Activated naive CD4-positive, alpha-beta T cell treated with anti-CD3 and anti-CD28 coated beads for 36 hours (primary cell): ENCODE results near the gene RAD51C. TPM values are rescaled to one million over a fixed set of nuclear protein-coding genes. Genes with fewer than 3 reads are reported as not detected.
"Not testable (repeated sequence)": the region's sequence is repeated elsewhere in the genome, so short reads cannot be mapped to it uniquely, and the experiment has no call there.

Experiments used
- CTCF ChIA-PET: fragments of 350-600 bp; sonication (Branson Sonifier 250); formaldehyde crosslinking; loops from one replicate; lab custom pipeline; 2021; ENCODE audit warnings: antibody characterized with exemption; lab: Charles Lee
- DNase-seq: peaks from one replicate; pipeline ENCODE4 v3.0.0-alpha.2; 2020
- H3K27ac Mint-ChIP-seq: one replicate; pipeline ENCODE4 v1.8.0; 2021; ENCODE audit warnings: mild to moderate bottlenecking, mixed read lengths
- H3K27me3 Mint-ChIP-seq: one replicate; pipeline ENCODE4 v1.8.0; 2021; ENCODE audit warnings: low read depth, mixed read lengths
- H3K36me3 Mint-ChIP-seq: one replicate; pipeline ENCODE4 v1.8.0; 2021; ENCODE audit warnings: low read depth, mixed read lengths
- H3K4me1 Mint-ChIP-seq: one replicate; pipeline ENCODE4 v1.8.0; 2021; ENCODE audit warnings: low read depth, mixed read lengths
- H3K4me3 Mint-ChIP-seq: one replicate; pipeline ENCODE4 v1.8.0; 2021; ENCODE audit warnings: mild to moderate bottlenecking, moderate library complexity, mixed read lengths
- H3K9me3 Mint-ChIP-seq: one replicate; pipeline ENCODE4 v1.8.0; 2021; ENCODE audit warnings: mixed read lengths
- intact Hi-C: fragments of 100-400 bp; cut with micrococcal nuclease; formaldehyde crosslinking; loops from one replicate; pipeline ENCODE4 v1.15.1; 2023
- total RNA-seq, 2 experiments: library from RNA; stranded (reverse); gene quantifications; one replicate each; pipeline ENCODE4 v1.2.3, GENCODE V29; 2021

RAD51C gene
- total RNA-seq = 10 to 100 TPM; 57.7 to 64.6 TPM

DNA sequence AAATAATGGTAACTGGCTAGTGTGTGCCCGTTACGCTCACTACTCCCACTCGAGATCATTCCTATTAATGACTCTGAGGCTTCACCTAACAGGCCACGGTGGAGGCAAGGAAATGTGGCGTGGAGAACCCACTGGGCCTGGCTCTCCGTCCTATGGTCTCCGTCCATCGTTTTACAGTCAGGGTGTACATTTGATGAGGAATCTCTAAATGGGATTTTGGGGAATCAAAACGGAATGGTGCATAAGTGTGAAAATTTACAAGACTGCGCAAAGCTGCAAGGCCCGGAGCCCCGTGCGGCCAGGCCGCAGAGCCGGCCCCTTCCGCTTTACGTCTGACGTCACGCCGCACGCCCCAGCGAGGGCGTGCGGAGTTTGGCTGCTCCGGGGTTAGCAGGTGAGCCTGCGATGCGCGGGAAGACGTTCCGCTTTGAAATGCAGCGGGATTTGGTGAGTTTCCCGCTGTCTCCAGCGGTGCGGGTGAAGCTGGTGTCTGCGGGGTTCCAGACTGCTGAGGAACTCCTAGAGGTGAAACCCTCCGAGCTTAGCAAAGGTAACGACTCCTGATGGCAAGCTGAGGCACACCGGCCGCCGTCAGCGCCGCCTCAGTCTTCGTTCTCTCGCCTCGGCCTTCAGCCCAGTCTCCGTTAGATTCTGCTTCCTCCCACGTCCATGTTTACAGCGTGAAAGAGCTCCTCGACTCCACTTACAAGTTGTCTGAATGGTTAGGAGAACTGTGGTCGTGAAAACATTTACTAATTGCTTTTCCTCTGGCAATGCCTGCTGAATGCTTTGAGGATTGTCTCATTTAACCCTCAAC is at the start of gene RAD51C:
Gene RAD51C (plus strand): TSS at position 364 of the 817 bp plus-strand sequence. CDS start 42 bp downstream, at position 406.
- peak; percentile 92 for DNase-seq
- H3K4me1 Mint-ChIP-seq = peaks cover 31% of the 10 kb centered on the region
- H3K9me3 Mint-ChIP-seq = no peaks in the 10 kb centered on the region
- H3K36me3 Mint-ChIP-seq = peaks cover 22% of the 10 kb centered on the region
- intact Hi-C loops = loop anchor here (1.0 to 5.0 kb wide), 6 partner anchors 10 to 415 kb away; partner anchors contain the start of gene TRIM37
- no peaks in the 10 kb centered on the region for H3K27me3 Mint-ChIP-seq
- H3K27ac Mint-ChIP-seq = peak within 1 kb of the TSS; percentile 93
- CTCF ChIA-PET = interaction anchor here (0.7 to 1.6 kb wide), 7 partner anchors 19 to 315 kb away, joined by 3 to 7 read pairs (median 3); partner anchors contain the start of gene PPM1E
- peak within 1 kb of the TSS; percentile 91 for H3K4me3 Mint-ChIP-seq

DNA sequence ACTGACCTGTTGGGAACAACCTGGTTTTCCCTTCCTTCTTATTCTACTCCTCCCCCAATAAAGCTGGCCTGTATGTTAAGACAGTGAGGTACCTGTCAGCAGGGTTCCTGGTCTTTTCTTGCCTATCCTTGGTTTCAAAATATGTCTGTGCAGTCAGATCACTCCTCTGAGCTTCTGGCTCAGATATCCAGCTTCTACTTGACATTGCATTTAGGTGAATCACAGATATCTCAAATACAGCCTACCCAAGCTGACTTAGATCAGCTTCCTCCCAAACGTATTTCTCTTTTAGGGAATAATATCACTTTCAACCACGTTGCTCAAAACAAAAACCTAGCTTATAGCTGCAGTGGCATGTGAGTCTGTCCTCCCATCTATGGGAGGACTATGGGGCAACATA is 49.3 kb upstream of the RAD51C start:
- H3K4me3 Mint-ChIP-seq = no peak overlapping the region
- CTCF ChIA-PET = interaction anchor here (2.3 kb wide), 1 partner anchor 66 kb away, joined by 6 read pairs; no protein-coding TSS in a partner anchor

DNA sequence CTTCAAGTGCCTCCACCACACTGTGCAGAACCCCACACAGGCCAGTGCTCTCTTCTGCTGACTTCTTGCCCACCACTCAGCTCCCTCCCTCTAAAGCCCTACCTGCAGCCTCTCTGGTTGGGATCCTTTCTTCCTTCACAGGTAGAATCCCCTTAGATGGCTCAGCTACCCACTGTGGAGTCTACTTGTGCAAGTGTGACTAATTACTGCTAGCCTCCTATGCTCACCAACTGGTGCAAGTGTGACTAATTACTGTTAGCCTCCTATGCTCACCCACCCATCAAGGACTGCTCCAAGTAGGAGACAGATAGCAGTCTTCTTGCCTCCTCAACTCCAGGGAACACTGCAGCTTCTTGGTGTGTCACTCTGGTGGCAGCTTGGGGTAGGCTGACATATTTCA is 44.2 kb upstream of the RAD51C start:
- no peaks in the 10 kb centered on the region for H3K4me1 Mint-ChIP-seq
- DNase-seq = no peak
- CTCF ChIA-PET = no interaction called here
- no peaks in the 10 kb centered on the region for H3K9me3 Mint-ChIP-seq
- H3K36me3 Mint-ChIP-seq = no peaks in the 10 kb centered on the region
- no peaks in the 10 kb centered on the region for H3K27me3 Mint-ChIP-seq
- intact Hi-C loops = no loop called here
- H3K4me3 Mint-ChIP-seq = no peak overlapping the region
- H3K27ac Mint-ChIP-seq = no peak overlapping the region

More for the DNA sequence above, 49.3 kb upstream of the RAD51C start:
- no peaks in the 10 kb centered on the region for H3K27me3 Mint-ChIP-seq
- H3K36me3 Mint-ChIP-seq = no peaks in the 10 kb centered on the region
- intact Hi-C loops = no loop called here
- no peaks in the 10 kb centered on the region for H3K9me3 Mint-ChIP-seq
- no peaks in the 10 kb centered on the region for H3K4me1 Mint-ChIP-seq
- no peak for DNase-seq
- no peak overlapping the region for H3K27ac Mint-ChIP-seq

DNA sequence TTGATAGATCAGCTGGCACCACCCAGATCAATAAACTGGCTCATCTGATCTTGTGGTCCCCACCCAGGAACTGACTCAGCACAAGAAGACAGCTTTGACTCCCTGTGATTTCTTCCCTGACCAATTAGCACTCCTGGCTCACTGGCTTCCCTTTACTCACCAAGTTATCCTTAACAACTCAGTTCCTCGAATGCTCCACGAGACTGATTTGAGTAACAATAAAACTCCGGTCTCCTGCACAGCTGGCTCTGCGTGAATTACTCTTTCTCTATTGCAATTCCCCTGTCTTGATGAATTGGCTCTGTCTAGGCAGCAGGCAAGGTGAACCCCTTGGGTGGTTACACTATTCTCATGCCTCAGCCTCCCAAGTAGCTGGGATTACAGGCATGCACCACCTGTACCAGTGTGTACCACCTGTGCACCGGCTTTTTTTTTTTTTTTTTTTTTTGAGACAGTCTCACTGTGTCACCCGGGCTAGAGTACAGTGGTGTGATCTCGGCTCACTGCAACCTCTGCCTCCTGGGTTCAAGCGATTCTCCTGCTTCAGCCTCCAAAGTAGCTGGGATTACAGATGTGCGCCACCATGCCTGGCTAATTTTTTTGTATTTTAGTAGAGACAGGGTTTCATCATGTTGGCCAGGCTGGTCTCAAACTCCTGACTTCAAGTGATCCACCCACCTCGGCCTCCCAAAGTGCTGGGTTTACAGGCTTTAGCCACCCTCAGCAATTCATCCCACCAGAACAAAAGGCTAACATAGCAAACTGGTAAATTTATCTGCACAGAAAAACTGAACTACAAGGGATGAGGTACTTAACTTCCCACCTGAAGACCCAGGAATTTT is 34.2 kb upstream of the RAD51C start:
- CTCF ChIA-PET = interaction anchor here (0.7 kb wide), 1 partner anchor 139 kb away, joined by 3 read pairs; no protein-coding TSS in a partner anchor
- peak overlapping the region; percentile 98 for H3K27ac Mint-ChIP-seq
- not testable (repeated sequence) for H3K27me3 Mint-ChIP-seq, H3K9me3 Mint-ChIP-seq, H3K36me3 Mint-ChIP-seq
- H3K4me3 Mint-ChIP-seq = peak overlapping the region; percentile 69
- peaks cover 16% of the 10 kb centered on the region for H3K4me1 Mint-ChIP-seq
- DNase-seq = peak; percentile 49
- intact Hi-C loops = loop anchor here (2.0 kb wide), 4 partner anchors 45 to 651 kb away; partner anchors contain the start of genes PRR11, SKA2, SRSF1 and TRIM37

DNA sequence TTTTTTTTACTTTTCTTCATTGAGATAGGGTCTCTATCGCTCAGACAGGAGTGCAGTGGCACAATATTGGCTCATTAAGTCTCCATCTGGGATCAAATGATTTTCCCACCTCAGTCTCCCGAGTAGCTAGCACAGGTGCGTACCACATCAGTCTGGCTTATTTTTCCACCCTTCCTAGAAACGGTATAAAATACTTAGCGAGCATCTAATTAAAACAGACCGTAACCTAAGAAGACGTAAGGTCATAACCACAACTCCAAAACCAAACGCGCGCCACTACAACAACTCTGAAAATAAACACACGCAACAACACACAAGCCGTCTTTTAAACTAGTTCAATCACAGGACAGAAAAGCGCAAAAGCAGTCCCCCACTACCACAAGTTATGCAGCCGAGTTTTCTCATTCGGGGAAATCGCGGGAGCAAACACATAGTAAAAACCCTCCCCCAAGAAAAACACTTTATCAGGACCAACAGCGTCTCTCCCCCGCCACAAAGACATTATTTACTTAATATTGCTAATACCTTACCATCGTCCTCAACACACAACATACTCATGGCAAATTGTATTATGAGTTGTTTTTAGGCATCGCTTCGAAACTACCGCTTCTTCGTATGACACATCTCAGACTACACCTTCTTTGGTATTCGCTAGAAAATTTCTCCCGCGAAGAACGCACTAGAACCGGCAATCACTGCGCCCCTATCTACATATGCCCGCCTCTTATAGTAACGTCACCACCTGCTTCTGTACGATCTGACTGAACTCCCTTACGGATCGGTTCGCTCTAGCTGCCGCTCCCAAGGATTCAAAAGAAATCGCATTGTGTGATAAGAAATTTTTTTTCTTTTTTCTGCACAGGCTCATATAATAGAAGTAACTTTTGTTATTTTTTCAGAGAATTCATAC is 33.3 kb upstream of the RAD51C start:
- H3K4me3 Mint-ChIP-seq = peak overlapping the region; percentile 69
- H3K27ac Mint-ChIP-seq = peak overlapping the region; percentile 98
- H3K36me3 Mint-ChIP-seq = peaks cover 5% of the 10 kb centered on the region
- intact Hi-C loops = loop anchor here (1.0 to 2.0 kb wide), 8 partner anchors 28 to 652 kb away; partner anchors contain the start of genes PRR11, RAD51C, SKA2 and SRSF1
- peaks cover 8% of the 10 kb centered on the region for H3K27me3 Mint-ChIP-seq
- peaks cover 2% of the 10 kb centered on the region for H3K9me3 Mint-ChIP-seq
- CTCF ChIA-PET = interaction anchor here (0.7 kb wide), 1 partner anchor 140 kb away, joined by 3 read pairs; no protein-coding TSS in a partner anchor
- H3K4me1 Mint-ChIP-seq = peaks cover 16% of the 10 kb centered on the region
- DNase-seq = peak; percentile 88

DNA sequence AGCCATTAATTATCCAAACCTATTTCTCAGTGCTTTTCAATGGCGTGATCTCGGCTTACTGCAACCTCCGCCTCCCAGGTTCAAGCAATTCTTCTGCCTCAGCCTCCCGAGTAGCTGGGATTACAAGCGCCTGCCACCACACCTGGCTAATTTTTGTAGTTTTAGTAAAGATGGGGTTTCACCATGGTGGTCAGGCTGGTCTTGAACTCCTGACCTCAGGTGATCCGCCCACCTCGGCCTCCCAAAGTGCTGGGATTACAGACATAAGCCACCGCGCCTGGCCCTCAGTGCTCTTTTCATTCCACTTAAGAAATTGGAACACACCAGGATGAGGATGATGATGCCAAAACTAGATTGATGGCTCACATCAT is 32.7 kb upstream of the RAD51C start:
- H3K4me1 Mint-ChIP-seq = peaks cover 16% of the 10 kb centered on the region
- CTCF ChIA-PET = interaction anchor here (0.8 kb wide), 1 partner anchor 32 kb away, joined by 3 read pairs; the partner anchor contains the start of genes RAD51C and TEX14
- intact Hi-C loops = loop anchor here (1.0 to 2.0 kb wide), 8 partner anchors 28 to 653 kb away; partner anchors contain the start of genes PRR11, RAD51C, SKA2 and SRSF1

DNA sequence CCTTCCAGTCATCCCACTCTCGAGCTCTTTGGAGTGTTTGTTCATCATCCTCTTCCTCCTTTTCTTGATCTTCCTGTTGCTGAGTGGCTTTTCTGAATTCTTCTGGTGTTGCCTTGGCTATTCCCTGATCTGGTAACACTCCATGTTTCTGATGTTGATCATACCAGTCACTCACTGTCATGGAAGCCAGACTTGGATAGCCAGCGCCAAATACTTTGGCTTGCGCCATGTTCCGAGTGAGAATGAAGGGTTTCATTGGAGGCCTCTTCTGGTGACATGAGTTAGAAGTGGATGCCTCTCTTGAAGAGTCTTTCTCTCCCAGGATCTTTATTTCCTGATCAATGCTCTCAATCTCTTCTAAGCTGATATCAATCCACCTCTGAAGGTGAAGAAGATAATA is 31.8 kb upstream of the RAD51C start:
- Mint-ChIP-seq H3K9me3 (peaks cover 2% of the 10 kb centered on the region), H3K4me1 (peaks cover 16% of the 10 kb centered on the region), H3K4me3 (peak overlapping the region; percentile 14), H3K27me3 (peaks cover 10% of the 10 kb centered on the region), H3K27ac (no peak overlapping the region), H3K36me3 (peaks cover 5% of the 10 kb centered on the region)
- intact Hi-C loops = no loop called here
- CTCF ChIA-PET = interaction anchor here (0.8 kb wide), 1 partner anchor 31 kb away, joined by 3 read pairs; the partner anchor contains the start of genes RAD51C and TEX14
- DNase-seq = no peak

More for the DNA sequence above, 32.7 kb upstream of the RAD51C start:
- H3K36me3 Mint-ChIP-seq, H3K27me3 Mint-ChIP-seq, H3K9me3 Mint-ChIP-seq, DNase-seq: not testable (repeated sequence)
- Mint-ChIP-seq H3K4me3 (peak overlapping the region; percentile 69), H3K27ac (peak overlapping the region; percentile 98)

DNA sequence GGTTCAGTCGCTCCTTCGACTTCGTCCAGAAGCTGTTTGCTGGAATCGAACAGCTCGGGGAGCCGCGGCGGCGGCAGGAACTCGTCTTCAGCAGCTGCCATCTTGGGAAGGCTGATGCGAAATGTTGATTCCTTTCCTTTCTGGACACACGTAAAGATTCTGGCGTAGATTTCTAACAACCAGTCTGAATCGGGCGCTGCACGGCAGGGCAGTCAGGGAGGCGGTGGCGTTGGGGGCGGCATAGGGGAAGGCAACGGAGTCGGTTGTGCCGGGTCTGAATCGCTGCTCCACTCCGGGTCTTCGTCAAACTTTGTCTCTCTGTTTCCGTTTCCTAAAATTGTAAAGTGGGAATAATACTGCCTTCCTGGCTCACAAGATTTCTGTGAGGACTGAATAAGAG is 30.9 kb upstream of the RAD51C start:
- Mint-ChIP-seq H3K4me1 (peaks cover 17% of the 10 kb centered on the region), H3K27ac (no peak overlapping the region), H3K9me3 (peaks cover 2% of the 10 kb centered on the region), H3K36me3 (peaks cover 5% of the 10 kb centered on the region), H3K27me3 (peaks cover 12% of the 10 kb centered on the region), H3K4me3 (no peak overlapping the region)
- intact Hi-C loops = no loop called here
- no peak for DNase-seq
- CTCF ChIA-PET = interaction anchor here (1.0 kb wide), 1 partner anchor 75 kb away, joined by 3 read pairs; no protein-coding TSS in a partner anchor

DNA sequence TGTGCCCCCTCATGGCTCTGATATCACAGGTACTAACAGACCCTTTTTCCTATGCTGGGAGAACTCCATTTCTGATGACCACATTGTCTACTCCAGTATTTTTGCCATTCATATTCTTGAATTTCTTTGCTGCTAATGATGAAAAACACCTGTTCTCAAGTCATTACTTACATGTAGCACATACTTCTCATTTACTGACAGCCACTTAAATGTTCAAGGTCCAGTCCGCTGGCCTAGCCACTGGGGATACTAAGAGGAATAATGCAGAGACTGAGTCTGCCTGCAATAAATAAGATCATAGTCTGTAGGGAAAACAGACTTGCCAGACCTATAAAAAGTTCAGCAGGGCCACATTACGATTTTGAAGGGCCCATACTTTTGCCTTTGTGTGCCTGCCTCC is 28.1 kb upstream of the RAD51C start:
- H3K27me3 Mint-ChIP-seq = peaks cover 14% of the 10 kb centered on the region
- DNase-seq = no peak
- H3K27ac Mint-ChIP-seq = no peak overlapping the region
- no peaks in the 10 kb centered on the region for H3K9me3 Mint-ChIP-seq
- intact Hi-C loops = no loop called here
- peaks cover 6% of the 10 kb centered on the region for H3K4me1 Mint-ChIP-seq
- H3K4me3 Mint-ChIP-seq = no peak overlapping the region
- CTCF ChIA-PET = no interaction called here
- peaks cover under 1% of the 10 kb centered on the region for H3K36me3 Mint-ChIP-seq

DNA sequence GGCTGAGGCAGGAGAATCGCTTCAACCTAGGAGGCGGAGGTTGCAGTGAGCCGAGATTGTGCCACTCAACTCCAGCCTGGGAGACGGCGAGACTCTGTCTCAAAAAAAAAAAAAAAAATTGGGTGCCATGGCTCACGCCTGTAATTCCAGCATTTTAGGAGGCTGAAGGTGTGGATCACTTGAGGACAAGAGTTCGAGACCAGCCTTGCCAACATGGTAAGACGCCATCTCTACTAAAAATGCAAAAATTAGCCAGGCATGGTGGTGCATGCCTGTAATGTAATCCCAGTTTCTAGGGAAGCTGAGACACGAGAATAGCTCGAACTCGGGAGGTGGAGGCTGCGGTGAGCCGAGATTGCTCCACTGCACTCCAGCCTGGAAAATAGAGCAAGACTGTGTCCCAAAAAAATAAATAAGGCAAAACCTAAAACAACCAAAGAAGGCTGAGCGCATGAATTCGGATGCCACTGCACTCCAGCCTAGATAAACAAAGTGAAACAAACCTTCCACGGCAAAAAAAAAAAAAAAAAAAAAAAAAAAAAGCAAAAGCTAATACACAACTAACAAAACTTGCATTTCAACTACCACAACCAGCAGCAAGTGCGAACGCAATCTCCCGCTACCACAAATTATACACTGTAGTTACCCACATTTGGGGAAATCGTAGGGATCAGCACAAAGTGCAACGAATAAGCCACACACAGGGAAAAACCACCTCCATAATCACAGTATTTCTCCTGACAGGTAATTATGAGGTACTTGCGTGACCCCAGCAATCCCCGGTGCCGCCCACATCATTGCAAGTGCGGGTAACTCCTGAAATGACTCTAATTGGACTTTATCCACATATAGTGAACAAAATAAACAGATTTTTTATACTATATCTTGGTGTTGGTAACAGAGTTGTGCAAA is 26.2 kb upstream of the RAD51C start:
- DNase-seq = no peak
- Mint-ChIP-seq H3K36me3 (no peaks in the 10 kb centered on the region), H3K4me3 (no peak overlapping the region), H3K27me3 (peaks cover 11% of the 10 kb centered on the region), H3K4me1 (peaks cover 6% of the 10 kb centered on the region), H3K9me3 (no peaks in the 10 kb centered on the region), H3K27ac (no peak overlapping the region)
- intact Hi-C loops = no loop called here
- CTCF ChIA-PET = interaction anchor here (0.6 kb wide), 2 partner anchors 33 to 108 kb away, joined by 7 to 10 read pairs; no protein-coding TSS in a partner anchor
